ENCODE results near the gene CARD6.
"Not testable (repeated sequence)": the region's sequence is repeated elsewhere in the genome, so short reads cannot be mapped to it uniquely, and the experiment has no call there.

The CARD6 gene

GRCh38 chr5:40875958-40876357 lies 34.8 kb downstream of the CARD6 start:
- DNase-seq = no peak

GRCh38 chr5:40877371-40877988 lies 36.3 kb downstream of the CARD6 start:
- DNase-seq = no peak

DNA sequence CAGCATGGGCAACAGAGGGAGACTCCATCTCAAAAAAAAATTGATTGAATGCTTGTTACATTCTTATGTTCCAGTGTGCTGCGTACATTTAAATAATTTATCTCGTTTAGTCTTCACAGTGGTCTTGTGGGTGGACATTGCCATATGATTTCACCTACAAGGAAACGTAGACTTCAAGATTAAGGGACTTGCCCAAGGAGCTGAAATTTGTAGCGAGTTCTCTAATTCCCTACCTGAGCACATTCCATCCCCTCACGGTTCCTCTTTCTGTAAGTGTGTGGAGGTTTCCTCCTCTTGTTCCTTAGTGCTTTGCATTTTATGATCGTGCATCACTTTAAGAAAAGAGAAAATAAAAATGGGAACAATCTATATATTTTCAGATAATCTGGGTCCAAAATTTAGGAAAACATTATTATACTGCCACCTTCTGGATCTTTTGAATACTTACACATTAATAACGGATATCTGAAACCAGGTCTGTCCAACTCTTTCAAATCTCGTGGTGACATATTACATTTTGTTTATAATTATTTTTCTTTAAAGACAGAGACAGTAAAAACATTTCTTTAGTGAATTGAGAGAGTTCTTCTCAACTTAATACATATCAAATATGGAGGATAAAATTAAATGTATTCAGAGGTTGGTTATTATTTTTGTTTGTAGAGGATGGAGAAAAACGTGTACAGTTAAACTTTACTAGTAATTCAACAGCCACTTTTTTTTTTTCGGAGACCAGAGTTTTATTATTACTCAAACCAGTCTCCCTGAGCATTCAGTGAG lies 38.2 kb downstream of the CARD6 start:
- no peak for DNase-seq

- no peak for DNase-seq
Measured at GRCh38 chr5:40882291-40882690, 41.1 kb downstream of the CARD6 start.

DNA sequence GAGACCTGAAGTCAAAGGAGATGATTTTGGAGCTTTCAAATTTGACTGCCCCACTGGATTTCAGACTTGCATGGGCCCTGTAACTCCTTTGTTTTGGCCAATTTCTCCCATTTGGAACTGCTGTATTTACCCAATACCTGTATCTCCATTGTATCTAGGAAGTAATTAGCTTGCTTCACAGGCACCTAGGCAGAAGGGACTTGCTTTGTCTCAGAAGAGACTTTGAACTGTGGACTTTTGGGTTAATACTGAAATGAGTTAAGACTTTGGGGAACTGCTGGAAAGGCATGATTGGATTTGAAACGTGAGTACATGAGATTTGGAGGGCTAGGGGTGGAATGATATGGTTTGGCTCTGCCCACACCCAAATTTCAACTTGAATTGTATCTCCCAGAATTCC lies 41.9 kb downstream of the CARD6 start:
- DNase-seq = not testable (repeated sequence)

GRCh38 chr5:40895440-40896425 lies 54.6 kb downstream of the CARD6 start:
- not testable (repeated sequence) for DNase-seq

- peak; percentile 1 for DNase-seq
Measured at GRCh38 chr5:40904205-40904993, 63.2 kb downstream of the CARD6 start.

DNA sequence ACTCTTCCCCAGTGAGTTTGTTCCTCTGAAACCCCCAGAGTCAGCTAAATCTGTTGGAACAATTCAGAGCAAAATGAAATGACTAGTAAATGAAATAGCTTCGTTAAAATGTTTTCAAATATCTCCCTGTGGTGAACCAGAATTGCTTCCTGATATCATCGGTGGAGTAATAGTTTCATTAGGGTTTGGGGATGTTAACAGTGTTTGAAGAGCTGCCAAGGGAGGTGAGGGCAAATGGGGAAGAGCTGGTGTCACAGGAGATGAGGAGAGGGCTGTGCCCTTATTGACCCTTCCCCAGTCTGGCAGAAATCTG lies 63.8 kb downstream of the CARD6 start:
- DNase-seq = no peak

GRCh38 chr5:40906351-40906751 lies 65.2 kb downstream of the CARD6 start:
- DNase-seq = no peak

GRCh38 chr5:40909264-40909663 lies 68.1 kb downstream of the CARD6 start, which contains the start of gene C7:
TSS of gene C7 (plus strand) at chr5:40909497. CDS start at chr5:40909611, 114 bp downstream.
- no peak for DNase-seq

- no peak for DNase-seq
Measured at GRCh38 chr5:40909723-40910122, 68.6 kb downstream of the CARD6 start.

All from NCI-H187 treated with DMSO at 0.1 percent for 48 hours (cell line).